GM13977 (cell line): ENCODE data around the gene THAP9.
A peak's percentile ranks its signal among the peaks of the same experiment; 100 is the strongest.

Source experiments
- DNase-seq: peaks from one replicate; pipeline ENCODE4 v3.0.0; 2012; ENCODE audit warnings: low spot score
- in situ Hi-C: fragments of 300-500 bp; cut with MboI; formaldehyde crosslinking; loops from one replicate; pipeline ENCODE4 v1.12.0; 2022; ENCODE audit warnings: low sequenced_read_pairs, low pct_unique_long_range_greater_than_20kb, mixed read lengths, inconsistent platforms; ENCODE audit not compliant: unreplicated experiment
- TF ChIP-seq, protein P1 (sequence below): IDR thresholded peaks from 2 replicates; pipeline ENCODE4 v1.5.1; 2012; ENCODE audit warnings: mild to moderate bottlenecking, control low read depth; ENCODE audit not compliant: insufficient read depth; ENCODE audit errors: extremely low read depth, missing control alignments

THAP9 gene

DNA sequence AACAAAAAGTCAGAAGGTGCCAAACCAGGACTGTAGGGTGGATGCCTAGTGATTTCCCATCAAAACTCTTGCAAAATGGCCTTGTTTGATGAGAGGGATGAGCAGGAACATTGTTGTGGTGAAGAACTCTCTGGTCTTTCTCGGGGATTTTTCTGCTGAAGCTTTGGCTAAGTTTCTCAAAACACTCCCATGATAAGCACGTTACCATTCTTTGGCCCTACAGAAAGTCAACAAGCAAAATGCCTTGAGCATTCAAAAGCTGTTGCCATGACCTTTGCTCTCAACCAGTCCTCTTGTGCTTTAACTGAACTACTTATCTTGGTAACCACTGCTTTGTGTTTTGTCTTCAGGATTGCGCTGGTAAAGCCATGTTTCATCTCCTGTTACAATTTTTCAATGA, 6.6 kb upstream of the THAP9 start:
- TF ChIP-seq, protein P1, sequence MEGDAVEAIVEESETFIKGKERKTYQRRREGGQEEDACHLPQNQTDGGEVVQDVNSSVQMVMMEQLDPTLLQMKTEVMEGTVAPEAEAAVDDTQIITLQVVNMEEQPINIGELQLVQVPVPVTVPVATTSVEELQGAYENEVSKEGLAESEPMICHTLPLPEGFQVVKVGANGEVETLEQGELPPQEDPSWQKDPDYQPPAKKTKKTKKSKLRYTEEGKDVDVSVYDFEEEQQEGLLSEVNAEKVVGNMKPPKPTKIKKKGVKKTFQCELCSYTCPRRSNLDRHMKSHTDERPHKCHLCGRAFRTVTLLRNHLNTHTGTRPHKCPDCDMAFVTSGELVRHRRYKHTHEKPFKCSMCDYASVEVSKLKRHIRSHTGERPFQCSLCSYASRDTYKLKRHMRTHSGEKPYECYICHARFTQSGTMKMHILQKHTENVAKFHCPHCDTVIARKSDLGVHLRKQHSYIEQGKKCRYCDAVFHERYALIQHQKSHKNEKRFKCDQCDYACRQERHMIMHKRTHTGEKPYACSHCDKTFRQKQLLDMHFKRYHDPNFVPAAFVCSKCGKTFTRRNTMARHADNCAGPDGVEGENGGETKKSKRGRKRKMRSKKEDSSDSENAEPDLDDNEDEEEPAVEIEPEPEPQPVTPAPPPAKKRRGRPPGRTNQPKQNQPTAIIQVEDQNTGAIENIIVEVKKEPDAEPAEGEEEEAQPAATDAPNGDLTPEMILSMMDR: no peak
- no peak for DNase-seq
- in situ Hi-C loops: loop anchor here (25.0 kb wide), 1 partner anchor 368 kb away; no protein-coding TSS in a partner anchor

DNA sequence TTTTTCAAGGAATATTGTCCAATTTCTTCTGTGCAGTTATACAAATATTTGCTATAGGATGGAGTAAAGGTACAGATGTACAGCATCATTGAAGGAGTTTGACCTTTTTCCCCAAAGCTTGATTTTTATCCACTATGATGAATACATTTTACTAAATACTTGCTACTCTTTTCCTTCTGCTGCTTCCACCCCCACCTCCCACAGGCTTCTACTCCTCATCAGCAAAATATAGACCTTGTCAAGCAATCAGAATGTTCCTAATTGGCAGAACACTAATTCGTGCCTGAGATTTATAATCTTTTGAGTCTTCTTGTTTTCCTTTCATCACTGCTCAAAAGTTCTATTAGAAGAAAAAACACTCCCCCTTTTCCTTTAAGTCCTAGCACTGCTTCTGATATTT, 3.8 kb upstream of the THAP9 start:
- no peak for DNase-seq
- in situ Hi-C loops: loop anchor here (25.0 kb wide), 1 partner anchor 366 kb away; no protein-coding TSS in a partner anchor
- TF ChIP-seq, protein P1: no peak

DNA sequence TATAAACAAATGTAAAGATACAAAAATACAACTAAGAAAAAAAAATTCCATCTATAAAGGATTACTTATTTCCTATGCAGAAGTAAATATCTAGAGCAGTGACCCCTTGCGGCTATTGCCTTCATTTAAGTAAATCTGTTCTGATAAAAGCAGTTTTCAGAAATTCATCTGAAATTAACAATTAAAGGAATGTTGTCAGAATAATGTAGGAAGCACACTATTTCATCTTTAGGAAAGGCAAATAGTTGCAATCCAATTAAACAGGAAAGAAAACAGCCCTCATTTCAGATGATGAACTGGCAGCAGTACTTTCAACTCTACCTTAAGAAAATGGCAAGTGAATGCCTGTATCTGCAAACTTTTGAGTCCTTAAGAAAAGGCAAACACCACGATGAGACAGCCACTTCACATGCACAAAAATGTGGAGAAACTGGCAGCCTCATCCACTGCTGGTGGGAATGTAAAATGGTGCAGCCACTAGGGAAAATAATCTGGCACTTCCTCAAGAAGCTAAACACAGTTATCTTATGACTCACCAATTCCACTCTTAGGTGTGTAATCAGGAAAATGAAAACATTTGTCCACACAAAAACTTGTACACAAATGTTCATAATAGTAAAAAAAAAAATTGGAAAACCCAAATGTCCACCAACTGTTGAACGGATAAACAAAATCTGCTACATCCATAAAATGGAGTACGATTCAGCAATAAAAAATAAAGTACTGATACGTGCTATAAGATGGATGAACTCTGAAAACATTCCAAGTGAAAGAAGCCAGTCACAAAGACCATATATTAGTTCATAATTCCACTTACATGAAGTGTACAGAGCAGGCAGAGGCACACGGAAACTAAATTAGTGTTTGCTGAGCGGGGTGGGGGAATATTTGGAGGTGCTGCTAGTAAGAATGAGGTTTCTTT, 2.0 kb upstream of the THAP9 start:
- in situ Hi-C loops: loop anchor here (25.0 kb wide), 1 partner anchor 364 kb away; no protein-coding TSS in a partner anchor
- TF ChIP-seq, protein P1: peak; percentile 52
- no peak for DNase-seq

DNA sequence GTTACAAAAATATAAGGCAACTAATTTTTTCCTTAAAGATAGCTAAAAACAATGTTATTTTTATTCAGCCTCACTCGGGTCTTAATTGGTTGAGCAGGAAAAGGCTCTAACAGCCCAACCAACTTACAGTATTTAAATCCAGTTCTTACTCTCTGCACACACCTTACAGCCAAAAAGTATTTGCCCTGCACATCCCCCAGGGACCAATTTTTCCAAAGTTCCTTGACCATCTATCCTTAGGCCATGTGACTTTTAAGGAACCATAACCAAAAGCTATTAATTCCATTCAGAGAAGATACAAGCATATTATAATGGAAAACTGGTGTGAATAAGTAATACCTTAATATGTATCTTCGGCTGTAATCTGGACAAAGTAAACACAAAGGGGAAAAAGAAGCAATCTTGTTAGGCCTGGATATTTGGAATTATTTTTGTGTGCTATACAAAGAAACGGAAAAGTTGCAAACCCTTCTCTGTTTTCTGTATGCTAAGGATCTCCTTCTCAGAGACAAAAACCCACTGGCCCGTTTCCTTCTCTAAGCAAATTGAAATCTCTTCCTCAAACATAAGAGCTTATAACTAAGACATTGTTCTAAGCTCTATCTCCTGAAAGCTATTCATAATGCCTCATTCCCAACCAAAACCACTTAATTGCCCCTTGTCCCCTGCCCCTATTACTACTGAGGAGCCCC, 1.0 kb upstream of the THAP9 start:
- in situ Hi-C loops: loop anchor here (25.0 kb wide), 1 partner anchor 363 kb away; no protein-coding TSS in a partner anchor
- TF ChIP-seq, protein P1: no peak
- DNase-seq: no peak

DNA sequence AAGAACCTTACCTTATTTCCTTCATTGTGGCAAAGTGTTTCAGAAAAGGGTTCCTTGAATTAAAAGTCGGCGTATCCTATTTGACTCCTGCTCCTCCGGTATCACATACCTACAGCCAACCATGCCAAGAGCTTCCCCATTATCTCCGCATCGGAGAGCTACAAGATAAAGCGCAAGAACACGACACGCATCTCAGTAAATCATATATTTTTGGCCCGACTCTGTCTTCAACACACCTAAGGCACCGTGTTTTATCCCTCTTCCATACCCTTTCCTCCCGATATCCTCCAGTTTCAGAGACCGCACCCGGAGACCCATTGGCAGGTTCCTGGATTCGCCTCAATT, 497 bp upstream of the THAP9 start:
- TF ChIP-seq, protein P1: no peak
- in situ Hi-C loops: no loop called here
- peak; percentile 28 for DNase-seq

DNA sequence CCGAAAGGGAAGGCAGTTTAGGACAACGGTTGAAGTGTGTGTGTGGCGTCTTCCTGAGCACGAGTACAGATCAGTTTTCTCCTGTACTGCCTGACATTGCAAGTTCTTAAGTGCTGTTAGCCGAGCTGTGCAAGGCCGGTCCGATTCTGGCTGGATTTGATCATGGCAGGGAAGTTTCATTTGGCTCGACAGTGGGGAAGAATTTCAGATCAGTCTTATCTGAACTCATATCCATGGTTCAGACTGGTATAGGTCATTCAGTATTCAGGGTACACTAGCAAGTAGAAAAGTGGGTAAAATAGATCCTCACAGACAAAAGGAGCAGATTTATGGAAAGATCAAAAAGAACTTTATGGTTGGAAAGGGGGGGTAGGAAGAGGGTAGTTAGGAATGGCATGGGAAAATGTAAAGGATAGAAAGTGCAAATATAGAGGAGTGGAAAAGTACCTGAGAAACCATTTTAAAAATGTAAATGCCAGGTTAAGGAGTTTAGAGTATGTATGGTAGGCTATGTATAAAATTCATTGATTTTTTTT, 716 bp downstream of the THAP9 start:
- in situ Hi-C loops: no loop called here
- TF ChIP-seq, protein P1: no peak
- DNase-seq: no peak
